PC-3 (cell line): ENCODE data around the gene PREX1. TPM values are rescaled to one million over a fixed set of nuclear protein-coding genes. Genes with fewer than 3 reads are reported as not detected.

Experiments
- ATAC-seq: fragments of 200-7000 bp; cut with Tn5 transposase; 2 replicates; pipeline ENCODE4 v1.9.1; 2020; ENCODE audit warnings: mild to moderate bottlenecking, moderate library complexity
- BruUV-seq: library from RNA; stranded (reverse); fragments of 400-500 nt; replicated peaks from 2 replicates; lab custom pipeline; 2021; lab: Mats Ljungman, UMichigan
- CTCF ChIA-PET: fragments of 300-600 bp; sonication (Branson Sonifier 250); formaldehyde crosslinking; loops from one replicate; lab custom pipeline; 2022; ENCODE audit warnings: antibody characterized with exemption; lab: Charles Lee
- POLR2A ChIA-PET: fragments of 300-600 bp; sonication (Branson Sonifier 250); formaldehyde crosslinking; loops from one replicate; lab custom pipeline; 2022; ENCODE audit warnings: antibody characterized with exemption; ENCODE audit not compliant: unreplicated experiment; lab: Charles Lee
- DNase-seq: peaks from one replicate; pipeline ENCODE4 v3.0.0-alpha.2; 2015
- H2AFZ ChIP-seq: fragments of 300-600 bp; sonication (generic); 2 replicates; pipeline ENCODE4 v1.6.0; 2016; ENCODE audit warnings: antibody characterized with exemption, low read length
- H3F3A ChIP-seq: fragments of 300-600 bp; sonication (generic); one replicate; pipeline ENCODE4 v1.6.0; 2017; ENCODE audit warnings: antibody characterized with exemption, low read length, control low read depth, mild to moderate bottlenecking; ENCODE audit not compliant: unreplicated experiment
- H3K27ac ChIP-seq: fragments of 300-600 bp; sonication (generic); 2 replicates; pipeline ENCODE4 v1.5.1; 2016; ENCODE audit warnings: mild to moderate bottlenecking, low read length
- H3K27me3 ChIP-seq: fragments of 300-600 bp; sonication (generic); 2 replicates; pipeline ENCODE4 v1.6.1; 2016; ENCODE audit warnings: low read length, mixed read lengths
- H3K36me3 ChIP-seq: fragments of 300-600 bp; sonication (generic); 2 replicates; pipeline ENCODE4 v1.6.1; 2016; ENCODE audit warnings: low read depth, mixed run types, low read length, mixed read lengths
- H3K4me1 ChIP-seq: fragments of 300-600 bp; sonication (generic); 2 replicates; pipeline ENCODE4 v1.5.1; 2016; ENCODE audit warnings: low read length; ENCODE audit not compliant: insufficient read depth
- H3K4me2 ChIP-seq: fragments of 300-600 bp; sonication (generic); 2 replicates; pipeline ENCODE4 v1.6.0; 2016; ENCODE audit warnings: low read length
- H3K4me3 ChIP-seq: fragments of 300-600 bp; sonication (generic); 2 replicates; pipeline ENCODE4 v1.5.1; 2016; ENCODE audit warnings: mild to moderate bottlenecking, low read length, mixed read lengths
- H3K79me2 ChIP-seq: fragments of 300-600 bp; sonication (generic); 2 replicates; pipeline ENCODE4 v1.6.1; 2017; ENCODE audit warnings: low read length, mixed read lengths
- H3K9ac ChIP-seq: fragments of 300-600 bp; sonication (generic); 2 replicates; pipeline ENCODE4 v1.6.0; 2016; ENCODE audit warnings: mild to moderate bottlenecking, low read length
- H3K9me2 ChIP-seq: fragments of 300-600 bp; sonication (generic); replicated peaks from 2 replicates; pipeline ENCODE4 v1.6.1; 2016; ENCODE audit warnings: mixed run types, low read length, mixed read lengths
- H3K9me3 ChIP-seq: fragments of 300-600 bp; sonication (generic); 2 replicates; pipeline ENCODE4 v1.6.1; 2016; ENCODE audit warnings: low read length, mixed read lengths
- H4K20me1 ChIP-seq: fragments of 300-600 bp; sonication (generic); 2 replicates; pipeline ENCODE4 v1.6.1; 2016; ENCODE audit warnings: low read length, mixed read lengths
- CTCF ChIP-seq: fragments of 300-600 bp; sonication (generic); conservative IDR thresholded peaks from 2 replicates; pipeline ENCODE4 v1.5.1; 2017; ENCODE audit warnings: antibody characterized with exemption, low read depth, mild to moderate bottlenecking, low read length
- EZH2 ChIP-seq: fragments of 300-600 bp; sonication (generic); IDR thresholded peaks from one replicate; pipeline ENCODE4 v1.6.1; 2017; ENCODE audit warnings: antibody characterized with exemption, mild to moderate bottlenecking, low read length; ENCODE audit not compliant: unreplicated experiment
- EZH2phosphoT487 ChIP-seq: fragments of 300-600 bp; sonication (generic); IDR thresholded peaks from 2 replicates; pipeline ENCODE4 v1.6.1; 2018; ENCODE audit warnings: mild to moderate bottlenecking, antibody characterized with exemption, low read length, borderline replicate concordance
- intact Hi-C: fragments of 100-400 bp; cut with micrococcal nuclease; formaldehyde crosslinking; loops from 2 replicates; pipeline ENCODE4 v1.9.0; 2023
- total RNA-seq: library from RNA; depleted of rRNA; stranded (reverse); fragments of >200 nt; gene quantifications from 2 replicates; pipeline ENCODE4 v1.2.3, GENCODE V29; 2014

PREX1 gene
- total RNA-seq, 1 experiment from 2014 or later: 22.1 TPM

- no peak overlapping the region for H3K4me3 ChIP-seq
- DNase-seq: no peak
- no peak overlapping the region for H3K27ac ChIP-seq
- no TSS peak for BruUV-seq
- no peaks in the 10 kb centered on the region for H3K9me2 ChIP-seq
- H3K9me3 ChIP-seq: no peaks in the 10 kb centered on the region
- ATAC-seq: no peak
- H3K4me2 ChIP-seq: no peak overlapping the region
- no peaks in the 10 kb centered on the region for H3K4me1 ChIP-seq
- no peaks in the 10 kb centered on the region for H3K36me3 ChIP-seq
- H3K27me3 ChIP-seq: no peaks in the 10 kb centered on the region
- ChIA-PET CTCF (no interaction called here), POLR2A (no interaction called here)
- no peaks in the 10 kb centered on the region for H3K79me2 ChIP-seq
- H3F3A ChIP-seq: no peaks in the 10 kb centered on the region
- H4K20me1 ChIP-seq: no peaks in the 10 kb centered on the region
- no peak overlapping the region for H2AFZ ChIP-seq
- TF ChIP-seq EZH2phosphoT487 (no peak), CTCF (no peak), EZH2 (no peak)
- H3K9ac ChIP-seq: no peak overlapping the region
- intact Hi-C loops: no loop called here
Measured at GRCh38 chr20:48672324-48672723, 155.5 kb downstream of the PREX1 start.

GRCh38 chr20:48671141-48671540 lies 156.7 kb downstream of the PREX1 start:
- POLR2A ChIA-PET: no interaction called here
- Histone ChIP-seq H3K4me1 (no peaks in the 10 kb centered on the region), H3F3A (no peaks in the 10 kb centered on the region), H3K27me3 (no peaks in the 10 kb centered on the region), H3K36me3 (no peaks in the 10 kb centered on the region), H3K27ac (no peak overlapping the region), H3K4me3 (no peak overlapping the region), H3K9me3 (no peaks in the 10 kb centered on the region), H3K9ac (no peak overlapping the region), H3K4me2 (no peak overlapping the region), H3K9me2 (no peaks in the 10 kb centered on the region), H3K79me2 (no peaks in the 10 kb centered on the region), H2AFZ (no peak overlapping the region), H4K20me1 (no peaks in the 10 kb centered on the region)
- ATAC-seq (no peak), DNase-seq (no peak)
- BruUV-seq: no TSS peak
- CTCF ChIA-PET: no interaction called here
- no peak for TF ChIP-seq CTCF
- no peak for TF ChIP-seq EZH2
- TF ChIP-seq EZH2phosphoT487: no peak
- intact Hi-C loops: no loop called here

- no peak overlapping the region for H3K4me2 ChIP-seq
- H4K20me1 ChIP-seq: no peaks in the 10 kb centered on the region
- no peaks in the 10 kb centered on the region for H3K36me3 ChIP-seq
- BruUV-seq: no TSS peak
- no peak for ATAC-seq
- ChIA-PET POLR2A (no interaction called here), CTCF (no interaction called here)
- intact Hi-C loops: no loop called here
- H3K9ac ChIP-seq: no peak overlapping the region
- no peak overlapping the region for H3K27ac ChIP-seq
- no peaks in the 10 kb centered on the region for H3K9me3 ChIP-seq
- H3K4me3 ChIP-seq: no peak overlapping the region
- no peaks in the 10 kb centered on the region for H3K9me2 ChIP-seq
- no peaks in the 10 kb centered on the region for H3K4me1 ChIP-seq
- H3K79me2 ChIP-seq: no peaks in the 10 kb centered on the region
- no peak for DNase-seq
- TF ChIP-seq EZH2phosphoT487: no peak
- no peak for TF ChIP-seq EZH2
- no peak for TF ChIP-seq CTCF
- no peak overlapping the region for H2AFZ ChIP-seq
- no peaks in the 10 kb centered on the region for H3F3A ChIP-seq
- H3K27me3 ChIP-seq: no peaks in the 10 kb centered on the region
Measured at GRCh38 chr20:48669946-48670605, 157.7 kb downstream of the PREX1 start.
